Activated naive CD4-positive, alpha-beta T cell treated with Interleukin-2 at 50 U/mL for 16 hours (primary cell): Measurements from ENCODE around the gene SCN9A.
"Not testable (repeated sequence)": the region's sequence is repeated elsewhere in the genome, so short reads cannot be mapped to it uniquely, and the experiment has no call there.

Source experiments
- DNase-seq: peaks from one replicate; pipeline ENCODE4 v3.0.0-alpha.2; 2020

SCN9A gene

DNA sequence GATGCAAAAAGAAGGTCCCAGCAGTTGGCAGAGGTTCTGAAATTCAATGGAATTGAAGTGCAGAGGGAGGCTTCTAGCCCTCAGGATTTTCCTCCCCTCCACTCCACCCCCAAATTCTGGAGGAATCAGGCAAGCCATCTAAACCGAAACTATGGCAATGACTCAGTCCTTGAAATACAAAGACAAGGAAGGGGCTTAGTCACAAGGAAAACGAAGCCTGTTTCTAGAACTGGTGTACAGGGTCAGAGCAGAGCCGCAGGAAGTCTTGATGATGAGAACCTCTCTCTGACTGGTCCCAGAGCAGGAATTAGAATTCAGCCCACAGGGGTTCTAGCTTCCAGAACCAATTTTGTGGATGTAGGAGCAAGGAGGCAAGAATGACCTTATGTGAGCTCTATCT lies 136.2 kb downstream of the SCN9A start:
- no peak for DNase-seq

DNA sequence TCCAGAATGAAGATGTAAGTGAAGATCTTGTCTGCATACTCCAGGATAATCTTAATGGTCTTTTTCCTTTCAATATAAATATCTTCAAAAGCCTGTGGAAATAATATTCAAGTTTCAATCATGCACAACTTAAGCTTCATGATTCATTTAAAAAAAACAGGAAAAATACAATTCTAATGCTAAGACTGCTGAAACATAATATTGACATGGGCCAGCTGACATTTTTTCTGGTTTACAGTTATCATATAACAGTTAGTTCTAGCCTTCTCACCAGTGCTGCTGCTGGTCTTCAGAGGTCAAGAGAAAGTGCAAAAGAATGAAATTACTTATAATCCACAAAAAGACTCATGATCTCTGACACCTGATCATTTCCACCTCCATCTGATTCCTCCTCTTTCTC lies 137.6 kb downstream of the SCN9A start:
- DNase-seq = no peak

DNA sequence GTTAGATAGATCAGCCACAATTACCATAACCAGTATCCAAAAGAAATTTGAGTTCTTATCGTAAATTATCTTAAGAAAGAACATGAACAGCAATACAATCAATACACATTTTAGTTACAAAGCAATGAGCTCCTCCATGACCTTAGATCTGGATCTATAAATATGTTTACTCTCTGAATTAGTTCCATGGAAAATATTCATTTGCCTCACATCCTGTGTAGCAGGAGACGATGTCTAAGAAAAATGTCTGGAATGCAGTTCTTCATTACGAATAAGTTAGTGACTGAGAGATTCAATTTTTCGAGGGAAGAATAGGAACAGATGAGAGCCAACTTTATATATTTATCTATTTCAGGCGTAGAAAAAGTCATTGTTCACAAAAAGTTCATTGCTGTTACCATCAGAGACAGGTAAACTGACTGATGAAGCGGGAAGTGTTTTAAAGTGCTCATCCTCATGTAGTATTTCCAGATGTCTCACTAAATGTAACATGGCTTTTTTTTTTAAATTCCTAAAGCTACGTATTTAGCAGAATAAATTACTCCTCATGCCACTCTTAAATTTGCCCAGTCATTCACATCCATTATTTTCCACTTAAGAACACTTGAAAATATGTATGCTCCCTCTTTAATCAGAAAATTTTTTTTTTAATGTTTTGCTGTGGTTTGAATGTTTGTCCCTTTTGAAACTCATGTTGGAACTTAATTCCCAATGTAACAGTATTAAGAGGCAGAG lies 141.5 kb downstream of the SCN9A start:
- no peak for DNase-seq

DNA sequence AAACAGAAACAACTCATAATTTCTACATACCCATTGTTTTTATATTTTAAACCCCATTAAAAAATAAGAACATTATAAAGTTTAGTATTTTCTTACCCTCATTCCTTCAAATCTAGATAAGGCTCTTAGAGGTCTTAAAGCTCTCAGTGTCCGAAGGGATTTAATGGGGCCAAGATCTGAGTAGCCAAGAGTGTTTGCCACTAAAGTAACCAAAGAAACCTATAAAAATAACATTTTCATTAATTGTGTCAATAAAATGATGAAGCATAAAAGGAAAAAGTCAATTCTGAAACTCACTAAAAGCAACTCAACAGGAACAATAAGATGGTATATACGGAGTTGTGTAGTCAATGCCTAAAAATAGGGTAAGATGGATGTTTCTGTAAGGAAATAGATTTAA lies 142.5 kb downstream of the SCN9A start:
- no peak for DNase-seq

DNA sequence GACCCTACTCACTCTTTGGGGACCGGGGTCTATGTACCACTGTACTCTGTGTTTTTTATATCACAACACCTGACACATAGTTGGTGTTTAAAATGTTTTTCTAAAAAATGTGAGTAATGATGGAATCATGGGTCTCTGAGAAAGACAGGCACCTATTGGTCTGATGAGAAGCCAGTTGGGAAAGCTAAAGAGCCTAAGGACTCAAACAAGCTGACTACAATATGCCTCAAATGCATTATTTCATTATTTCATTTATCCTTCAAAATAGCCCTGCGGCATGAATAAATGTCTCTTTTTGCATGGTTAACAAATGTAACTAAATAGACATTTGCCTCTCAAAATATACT lies 145.0 kb downstream of the SCN9A start:
- DNase-seq = no peak

DNA sequence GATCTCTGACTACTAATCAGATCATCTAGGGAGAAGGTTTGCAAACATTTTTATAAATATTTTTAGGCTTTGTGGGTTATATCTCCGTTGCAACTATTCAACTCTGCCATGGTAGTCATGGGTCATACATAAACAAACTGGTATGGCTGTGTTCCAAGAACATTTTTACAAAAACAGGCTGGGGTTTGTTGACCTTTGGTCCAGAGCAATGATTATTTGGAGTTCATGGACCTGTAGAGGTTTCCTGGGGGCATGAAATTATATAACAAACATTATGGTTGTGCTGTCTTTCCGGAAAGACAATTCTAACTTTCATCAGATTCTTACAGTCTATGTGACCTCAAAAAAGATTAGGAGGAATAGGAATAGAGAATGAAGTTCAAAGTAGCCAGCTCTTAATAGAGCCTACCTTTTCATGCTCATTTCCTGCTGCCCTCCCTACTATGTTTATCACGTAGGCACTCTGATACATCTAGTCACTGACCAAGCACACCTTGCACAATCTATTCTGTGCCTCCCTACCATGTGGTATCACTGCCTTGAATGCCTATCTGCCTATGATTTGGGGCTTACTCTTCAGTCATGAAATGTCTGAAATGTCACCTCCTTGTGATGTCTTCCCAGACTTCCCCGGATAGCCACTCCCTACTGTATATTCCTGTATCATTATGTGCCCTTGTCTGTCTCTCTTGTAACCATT lies 145.6 kb downstream of the SCN9A start:
- DNase-seq = no peak

DNA sequence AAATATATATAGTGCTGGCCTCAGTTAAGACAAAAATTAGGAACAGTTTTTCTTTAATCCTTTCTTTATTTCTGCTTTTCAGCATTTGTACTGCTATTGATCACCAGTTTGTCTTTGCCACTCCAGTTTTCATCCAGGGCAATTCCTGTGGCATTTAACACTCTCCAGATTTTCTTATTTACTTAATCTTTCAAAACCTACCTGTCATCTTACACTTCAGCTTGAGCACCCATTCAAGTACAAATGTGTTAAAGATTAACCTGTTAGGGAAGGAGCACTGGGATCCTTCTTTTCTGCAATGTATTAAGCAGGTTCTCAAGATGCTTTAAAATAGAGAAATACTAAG lies 146.1 kb downstream of the SCN9A start:
- no peak for DNase-seq

DNA sequence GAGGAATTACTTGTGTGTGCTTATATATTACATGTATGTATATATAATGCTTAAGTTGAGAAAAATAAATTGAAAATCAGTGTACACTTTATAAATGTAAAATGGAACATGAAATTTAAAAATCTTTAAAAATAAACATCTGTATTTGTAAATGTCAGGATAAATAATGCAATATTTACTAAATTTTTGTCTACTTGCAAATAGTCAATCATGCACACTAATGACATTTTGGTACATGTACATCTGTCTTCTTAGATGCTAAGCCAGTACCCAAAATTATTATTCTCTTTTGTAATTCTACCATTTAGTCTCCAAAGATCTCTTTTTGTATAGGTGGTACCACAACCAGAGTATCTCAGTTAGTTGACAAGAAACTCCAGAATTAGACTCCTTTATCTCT lies 151.5 kb downstream of the SCN9A start:
- DNase-seq = no peak

DNA sequence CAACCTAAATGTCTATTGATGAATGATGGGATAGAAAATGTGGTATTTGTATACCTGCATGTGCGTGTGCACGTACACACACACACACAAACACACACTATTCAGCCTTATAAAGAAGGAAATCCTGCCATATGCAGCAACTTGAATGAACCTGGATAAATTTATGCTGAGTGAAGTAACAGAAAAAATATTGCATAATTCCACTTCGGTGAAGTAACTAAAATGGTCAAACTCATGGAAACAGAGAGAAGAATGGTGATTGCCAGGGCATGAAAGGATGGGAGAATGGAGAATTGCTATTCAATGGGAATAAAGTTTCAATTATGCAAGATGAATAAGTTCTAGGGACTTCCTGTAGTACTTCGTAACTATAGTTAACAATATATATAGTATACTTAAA lies 152.4 kb downstream of the SCN9A start:
- no peak for DNase-seq

DNA sequence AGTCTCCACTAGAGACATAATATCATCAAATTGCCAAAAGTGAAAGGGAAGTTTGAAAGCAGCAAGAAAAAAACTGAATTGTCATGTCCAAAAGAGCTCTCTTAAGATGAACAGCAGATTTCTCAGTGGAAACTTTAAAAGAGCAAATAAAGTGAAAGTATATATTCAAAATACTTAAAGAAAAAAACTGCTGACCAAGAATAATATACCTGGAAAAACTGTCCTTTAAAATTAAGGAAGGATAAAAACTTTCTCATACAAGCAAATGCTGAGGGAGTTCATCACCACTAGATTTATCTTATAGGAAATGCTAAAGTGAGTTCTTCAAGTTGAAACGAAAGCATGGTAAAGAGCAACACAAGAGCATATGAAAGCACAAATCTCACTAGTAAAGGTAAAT lies 164.7 kb downstream of the SCN9A start:
- DNase-seq = no peak

DNA sequence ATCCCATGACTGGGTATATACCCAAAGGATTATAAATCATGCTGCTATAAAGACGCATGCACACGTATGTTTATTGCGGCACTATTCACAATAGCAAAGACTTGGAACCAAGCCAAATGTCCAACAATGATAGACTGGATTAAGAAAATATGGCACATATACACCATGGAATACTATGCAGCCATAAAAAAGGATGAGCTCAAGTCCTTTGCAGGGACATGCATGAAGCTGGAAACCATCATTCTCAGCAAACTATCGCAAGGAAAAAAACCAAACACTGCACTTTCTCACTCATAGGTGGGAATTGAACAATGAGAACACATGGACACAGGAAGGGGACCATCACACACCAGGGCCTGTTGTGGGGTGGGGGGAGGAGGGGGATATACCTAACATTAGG lies 165.8 kb downstream of the SCN9A start:
- not testable (repeated sequence) for DNase-seq

DNA sequence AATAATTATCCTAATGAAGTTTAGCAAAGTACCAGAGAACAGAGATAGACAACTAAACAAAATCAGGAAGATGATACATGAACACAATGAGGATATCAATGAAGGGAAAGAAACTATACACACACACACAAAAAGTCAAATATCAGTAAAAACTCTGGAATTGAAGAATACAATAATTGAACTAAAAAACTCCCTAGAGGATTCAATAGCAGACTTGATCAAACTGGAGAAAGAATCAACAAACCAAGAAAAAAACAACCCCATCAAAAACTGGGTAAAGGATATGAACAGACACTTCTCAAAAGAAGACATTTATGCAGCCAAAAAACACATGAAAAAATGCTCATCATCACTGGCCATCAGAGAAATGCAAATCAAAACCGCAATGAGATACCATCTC lies 166.4 kb downstream of the SCN9A start:
- not testable (repeated sequence) for DNase-seq

DNA sequence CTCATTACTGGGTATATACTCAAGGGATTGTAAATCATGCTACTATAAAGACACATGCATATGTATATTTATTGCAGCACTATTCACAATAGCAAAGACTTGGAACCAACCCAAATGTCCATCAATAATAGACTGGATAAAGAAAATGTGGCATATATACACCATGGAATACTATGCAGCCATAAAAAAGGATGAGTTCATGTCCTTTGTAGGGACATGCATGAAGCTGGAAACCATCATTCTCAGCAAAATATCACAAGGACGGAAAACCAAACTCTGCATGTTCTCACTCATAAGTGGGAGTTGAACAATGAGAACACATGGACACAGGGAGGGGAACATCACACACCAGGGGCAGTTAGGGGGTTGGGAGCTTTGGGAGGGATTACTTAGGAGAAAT lies 169.6 kb downstream of the SCN9A start:
- not testable (repeated sequence) for DNase-seq

DNA sequence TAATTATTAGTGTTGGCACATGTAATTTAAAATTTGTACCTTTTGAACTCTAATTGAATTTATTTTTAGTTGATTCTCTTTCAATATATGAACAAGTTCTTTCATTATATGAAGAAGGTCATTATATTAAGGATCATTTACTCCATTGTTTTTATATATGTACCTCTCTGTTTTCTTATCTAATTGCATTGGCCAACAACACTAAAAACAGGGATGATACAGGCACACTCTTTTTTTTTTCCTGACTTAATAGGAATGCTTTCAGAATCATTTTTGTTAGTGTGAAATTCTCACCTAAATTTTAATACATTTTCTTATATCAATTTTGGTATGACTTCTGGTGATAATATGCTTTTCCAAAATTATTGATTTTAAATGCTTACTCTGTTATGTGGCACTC lies 173.0 kb downstream of the SCN9A start:
- DNase-seq = no peak

DNA sequence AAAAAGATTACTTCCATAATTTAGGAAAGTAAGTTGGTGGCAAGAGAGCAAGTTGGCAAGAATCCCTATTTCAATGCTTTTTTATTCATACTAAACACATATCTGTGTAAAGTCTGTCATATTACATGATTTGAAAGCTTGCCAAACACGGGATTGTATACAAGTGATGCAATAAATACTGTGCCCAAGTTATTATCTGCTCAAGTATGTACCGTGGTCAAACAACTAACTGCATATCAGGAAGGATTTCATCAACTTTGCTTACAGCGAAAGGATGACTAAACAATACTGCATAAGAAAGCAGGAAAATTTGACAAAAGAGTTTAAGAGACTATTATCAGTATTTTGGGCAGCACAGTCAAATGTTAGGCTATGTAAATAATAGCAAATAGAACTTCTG lies 178.3 kb downstream of the SCN9A start:
- DNase-seq = no peak

DNA sequence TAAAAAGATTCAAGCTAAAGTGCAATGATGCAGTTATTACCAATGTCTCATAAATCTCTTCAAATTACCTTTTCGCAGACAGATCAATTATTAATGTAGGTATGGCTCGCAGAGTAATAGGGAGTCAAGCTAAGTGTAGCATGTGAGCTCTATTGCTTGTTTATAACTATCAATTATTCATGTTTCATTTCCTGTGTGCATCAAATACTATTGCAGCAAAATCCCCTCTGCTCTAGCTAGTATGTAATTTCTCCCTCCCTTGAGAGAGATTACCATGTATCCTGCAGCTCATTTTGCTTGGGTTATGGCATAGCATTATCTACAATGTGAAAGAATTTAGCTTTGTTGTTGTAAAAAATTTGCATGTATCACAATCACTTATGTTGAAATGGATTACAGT lies 182.3 kb downstream of the SCN9A start:
- no peak for DNase-seq

DNA sequence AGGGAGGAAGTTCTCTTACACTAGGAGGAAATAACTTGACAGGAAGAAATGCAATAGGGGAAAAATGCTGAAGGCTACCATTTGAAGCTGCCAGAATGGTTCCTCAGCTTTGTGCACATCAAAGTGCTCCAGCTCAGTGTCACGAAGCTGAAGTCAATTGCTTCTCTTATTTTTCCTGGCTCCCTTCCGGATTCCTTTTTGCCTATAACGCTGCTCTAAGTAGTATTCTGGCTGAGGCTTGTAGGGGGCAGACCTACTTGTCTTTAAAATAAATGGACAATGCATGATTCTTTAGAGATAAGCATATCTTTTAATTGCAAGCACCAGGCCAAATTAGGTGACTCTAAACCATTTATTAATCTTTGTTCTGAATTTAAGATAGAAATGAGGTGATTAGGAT lies 187.7 kb downstream of the SCN9A start:
- DNase-seq = no peak

DNA sequence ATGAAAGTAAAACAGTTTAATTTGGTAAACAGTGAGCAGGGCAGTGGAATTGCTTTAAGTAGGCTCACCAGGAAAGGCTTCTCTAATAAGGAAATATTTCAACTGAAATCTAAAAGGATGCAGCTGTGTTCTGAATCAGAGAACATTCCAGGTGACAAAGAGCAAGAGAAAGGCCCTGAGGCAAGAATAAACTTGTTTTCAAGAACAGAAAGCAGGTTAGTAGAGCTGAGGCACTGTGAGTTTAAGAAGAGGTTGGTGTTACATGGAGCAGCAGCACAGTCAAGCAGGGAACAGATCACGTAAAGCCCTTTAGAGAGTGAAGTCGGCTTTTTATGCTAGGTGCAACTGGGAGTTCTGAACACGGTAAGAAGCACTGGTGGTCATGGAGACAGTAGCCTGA lies 191.0 kb downstream of the SCN9A start:
- no peak for DNase-seq

DNA sequence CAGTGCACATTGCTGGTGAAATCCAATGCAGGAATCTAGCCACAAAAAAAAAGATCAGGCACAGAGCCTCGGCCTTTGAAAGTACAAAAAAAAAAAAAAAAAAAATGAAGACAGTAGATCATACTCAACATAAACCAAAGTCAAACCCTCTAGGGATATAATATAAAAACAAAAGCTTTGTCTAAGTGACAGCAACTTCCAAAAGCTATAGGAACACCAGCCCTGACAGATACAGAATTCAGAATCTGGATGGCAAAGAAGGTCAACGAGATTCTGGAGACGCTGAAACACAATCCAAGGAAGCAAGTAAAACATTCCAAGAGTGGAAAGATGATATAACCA lies 194.0 kb downstream of the SCN9A start:
- DNase-seq = no peak

DNA sequence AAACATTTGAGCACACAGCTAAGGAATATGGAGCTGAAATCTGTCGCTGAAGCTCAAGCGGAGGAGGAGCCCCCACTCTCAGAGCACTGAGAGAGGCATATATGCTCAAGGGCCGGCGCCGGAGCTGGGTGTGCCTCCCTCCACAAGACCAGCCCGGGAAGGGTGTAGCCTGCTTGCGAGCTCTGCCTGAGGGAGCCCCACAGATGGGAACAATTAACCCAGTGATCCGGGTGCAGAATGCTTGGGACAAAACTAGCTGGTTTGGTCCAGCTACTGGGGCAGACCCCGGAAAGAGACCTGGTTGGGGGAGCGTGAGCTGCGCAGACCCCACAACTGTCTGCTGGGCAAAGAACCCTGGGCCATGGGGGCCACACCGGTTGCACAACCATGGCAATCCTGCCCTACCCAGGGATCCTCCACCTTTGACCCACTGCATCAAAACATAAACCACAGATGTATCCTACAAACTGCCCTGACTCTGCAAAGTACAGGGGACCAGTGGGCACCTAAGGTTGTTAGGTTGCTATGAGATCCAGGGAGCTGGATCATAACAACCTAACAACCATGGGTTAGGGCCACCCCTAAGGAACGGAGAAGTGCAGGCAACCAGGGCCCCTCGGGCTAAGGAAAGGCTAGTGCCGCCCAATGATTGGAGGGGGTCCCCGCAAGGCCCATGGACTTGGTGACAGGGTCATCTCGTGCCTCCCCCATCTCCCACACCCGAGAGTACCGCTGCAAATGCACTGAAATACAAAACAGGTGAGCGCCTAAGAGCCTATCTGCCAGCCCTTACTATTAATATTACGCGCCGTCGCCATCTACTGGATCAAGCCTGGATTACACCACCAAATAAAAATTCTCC lies 194.6 kb downstream of the SCN9A start:
- DNase-seq = peak; percentile 9

DNA sequence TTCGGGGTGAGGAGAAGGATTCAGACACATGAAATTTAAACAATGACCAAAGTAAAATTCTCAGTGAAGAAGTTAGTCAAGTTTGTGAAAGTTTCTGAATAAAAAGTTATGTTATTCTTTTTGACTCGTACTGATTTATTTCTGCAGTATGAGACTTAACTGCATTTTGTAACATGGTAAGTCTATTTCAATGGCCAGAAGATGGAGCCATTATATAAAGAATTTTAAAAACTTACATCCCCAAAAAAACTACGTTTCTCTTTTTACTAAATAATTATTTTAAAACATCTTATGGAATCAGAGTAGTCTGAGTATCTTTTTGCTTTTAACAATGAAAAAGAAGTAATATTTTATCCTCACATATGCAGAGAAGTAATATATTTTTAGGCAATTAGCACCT lies 196.5 kb downstream of the SCN9A start:
- no peak for DNase-seq

DNA sequence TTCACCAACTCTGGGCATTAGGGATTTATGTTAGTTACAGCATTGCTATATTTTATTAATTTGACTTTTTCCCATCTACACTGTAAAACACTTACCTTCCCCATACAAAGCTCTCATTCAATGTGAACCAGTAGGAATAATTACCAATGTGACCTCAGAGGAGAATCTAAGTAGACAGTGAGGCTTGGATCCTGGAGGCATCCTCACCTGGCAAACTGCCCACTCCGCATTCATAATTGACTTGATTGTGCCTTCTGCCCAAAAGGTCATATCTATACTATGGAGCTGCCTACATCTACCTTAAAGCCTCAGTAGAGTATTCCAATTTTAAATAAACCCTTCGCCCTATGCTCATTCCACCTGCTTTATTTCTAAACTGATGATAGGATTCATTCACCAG lies 202.5 kb downstream of the SCN9A start:
- no peak for DNase-seq

DNA sequence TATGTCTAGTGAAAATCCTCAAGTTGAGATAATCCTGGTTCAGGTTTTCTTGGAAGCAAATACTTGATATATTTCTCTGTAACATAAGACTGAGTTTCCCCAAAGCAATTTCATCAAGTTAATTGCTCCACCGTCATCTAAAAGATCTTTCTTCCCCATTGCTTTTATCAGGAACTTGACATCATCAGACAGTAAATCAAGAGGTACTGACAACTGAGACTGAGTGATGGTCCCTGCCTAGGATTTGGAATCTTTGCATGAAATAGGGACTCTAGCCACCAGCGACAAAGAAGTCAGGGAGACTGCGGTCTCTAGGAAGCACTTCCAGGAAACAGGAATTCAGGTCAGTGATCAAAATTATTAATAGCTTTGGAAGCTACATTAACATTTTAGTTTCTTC lies 204.5 kb downstream of the SCN9A start:
- no peak for DNase-seq

DNA sequence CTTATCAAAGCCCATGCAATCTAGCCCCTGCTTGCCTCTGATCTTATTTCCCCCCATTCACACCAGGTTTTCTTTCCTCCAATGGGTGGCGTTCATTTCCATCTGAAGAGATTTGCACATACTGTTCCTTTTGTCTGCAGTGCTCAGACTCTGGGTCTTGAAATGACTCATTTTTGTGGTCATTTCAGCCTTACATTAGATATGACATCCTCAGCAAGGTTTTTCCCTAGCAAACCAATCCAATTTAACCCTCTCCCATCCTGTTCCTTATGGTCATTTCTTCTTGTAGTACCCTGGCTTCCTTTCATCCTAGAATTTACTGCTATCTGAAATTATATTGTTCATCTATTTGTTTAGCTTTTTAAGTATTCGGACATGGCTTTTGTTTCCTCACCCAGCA lies 205.4 kb downstream of the SCN9A start:
- no peak for DNase-seq
